GM18951 (cell line): ENCODE results near the gene TTC23.

Experiments used
- POLR2A ChIP-seq: IDR thresholded peaks from 4 replicates; pipeline ENCODE4 v1.6.1; 2011; ENCODE audit warnings: mild to moderate bottlenecking; ENCODE audit not compliant: insufficient read length, insufficient read depth; ENCODE audit errors: extremely low read depth
- in situ Hi-C: fragments of 300-500 bp; cut with MboI; formaldehyde crosslinking; loops from one replicate; pipeline ENCODE4 v1.12.0; 2022; ENCODE audit warnings: low sequenced_read_pairs, mixed read lengths, inconsistent platforms; ENCODE audit not compliant: unreplicated experiment

Gene TTC23

GRCh38 chr15:99142562-99142961 is 106.8 kb downstream of the TTC23 start:
- in situ Hi-C loops: no loop called here
- no peak for TF ChIP-seq POLR2A

- TF ChIP-seq POLR2A: no peak
- in situ Hi-C loops: no loop called here
These were observed 107.4 kb downstream of the TTC23 start for GRCh38 chr15:99141943-99142342.

GRCh38 chr15:99140590-99140989 is 108.8 kb downstream of the TTC23 start:
- in situ Hi-C loops: no loop called here

GRCh38 chr15:99139276-99139675 is 110.1 kb downstream of the TTC23 start:
- TF ChIP-seq POLR2A: no peak
- in situ Hi-C loops: no loop called here

More at GRCh38 chr15:99140590-99140989, 108.8 kb downstream of the TTC23 start:
- TF ChIP-seq POLR2A: no peak

GRCh38 chr15:99138491-99138982 is 110.8 kb downstream of the TTC23 start:
- TF ChIP-seq POLR2A: no peak
- in situ Hi-C loops: no loop called here

GRCh38 chr15:99137877-99138276 is 111.5 kb downstream of the TTC23 start:
- in situ Hi-C loops: no loop called here
- no peak for TF ChIP-seq POLR2A

- in situ Hi-C loops: no loop called here
These were observed 112.3 kb downstream of the TTC23 start for GRCh38 chr15:99137111-99137546.

GRCh38 chr15:99135194-99135593 is 114.2 kb downstream of the TTC23 start:
- in situ Hi-C loops: no loop called here
- TF ChIP-seq POLR2A: no peak

More at GRCh38 chr15:99137111-99137546, 112.3 kb downstream of the TTC23 start:
- TF ChIP-seq POLR2A: no peak

- in situ Hi-C loops: no loop called here
- no peak for TF ChIP-seq POLR2A
These were observed 115.0 kb downstream of the TTC23 start for GRCh38 chr15:99134317-99134821.

GRCh38 chr15:99132634-99133287 is 116.6 kb downstream of the TTC23 start:
- no peak for TF ChIP-seq POLR2A
- in situ Hi-C loops: no loop called here

GRCh38 chr15:99132122-99132521 is 117.3 kb downstream of the TTC23 start:
- TF ChIP-seq POLR2A: no peak
- in situ Hi-C loops: no loop called here

- in situ Hi-C loops: no loop called here
- TF ChIP-seq POLR2A: no peak
These were observed 117.8 kb downstream of the TTC23 start for GRCh38 chr15:99131441-99132023.

- in situ Hi-C loops: no loop called here
- no peak for TF ChIP-seq POLR2A
These were observed 118.5 kb downstream of the TTC23 start for GRCh38 chr15:99130765-99131440.
